Ovary (tissue), 9 donors: ENCODE results near the gene FAM83B. TPM values are rescaled to one million over a fixed set of nuclear protein-coding genes. Genes with fewer than 3 reads are reported as not detected.

Experiments
- DNase-seq, 5 donors: peaks; one replicate each; pipeline ENCODE4 v3.0.0-alpha.2; 2019 to 2020
- H3K27ac ChIP-seq, 2 donors: fragments of 200-600 bp; one replicate each; pipeline versions ENCODE4 v1.5.1 to v1.8.0; 2019 to 2022
- H3K27me3 ChIP-seq: fragments of 200-600 bp; one replicate; pipeline ENCODE4 v1.8.0; 2022
- H3K36me3 ChIP-seq: fragments of 200-600 bp; sonication (generic); one replicate; pipeline ENCODE4 v1.5.1; 2019
- H3K4me1 ChIP-seq: one replicate; pipeline ENCODE4 v1.8.1; 2013; ENCODE audit warnings: mild to moderate bottlenecking, moderate library complexity; ENCODE audit not compliant: insufficient read depth
- H3K4me3 ChIP-seq: fragments of 200-600 bp; sonication (generic); one replicate; pipeline ENCODE4 v1.5.1; 2017
- H3K9me3 ChIP-seq, 2 donors: fragments of 200-600 bp in 1 of 2; sonication (generic) in 1 of 2; one replicate each; pipeline versions ENCODE4 v1.5.1 to v1.8.1; 2013 to 2019; ENCODE audit warnings: mild to moderate bottlenecking in 1 of 2, moderate library complexity in 1 of 2
- EP300 ChIP-seq: sonication (generic); formaldehyde crosslinking; IDR thresholded peaks from one replicate; pipeline ENCODE4 v1.6.1; 2017; ENCODE audit warnings: antibody characterized with exemption
- POLR2A ChIP-seq: fragments of 450-650 bp; IDR thresholded peaks from one replicate; pipeline ENCODE4 v1.6.1; 2017; ENCODE audit warnings: antibody characterized with exemption, mild to moderate bottlenecking, moderate library complexity
- WGBS, 3 donors: extraction: QIAGEN DNeasy Blood & Tissue Kit in 1 of 3; methylation state at CpG; one replicate each; pipeline versions ENCODE4 v1.1.5 to v1.1.7; 2013 to 2017; 5-methylcytosine and 5-hydroxymethylcytosine counted together
- intact Hi-C, 4 donors: fragments of 100-400 bp; cut with DNase I; formaldehyde crosslinking; loops; one replicate each; pipeline versions ENCODE4 v1.11.0 to v1.15.1; 2022 to 2023
- polyA plus RNA-seq, 2 donors: library from polyadenylated mRNA; stranded (reverse); fragments of 200-250 nt in 1 of 2; fragments of 350-450 nt in 1 of 2; fragmentation: Illumina TruSeq in 1 of 2; extraction: RNeasy Lipid Tissue Mini Kit (QIAGEN cat#74804) in 1 of 2; gene quantifications; one replicate each; pipeline ENCODE4 v1.2.3, GENCODE V29; 2013 to 2014
- total RNA-seq, 7 donors: library from RNA; depleted of rRNA in 2 of 7; stranded (reverse); fragments of >200 nt in 2 of 7; fragmentation: NEBNext Ultra II Directional in 3 of 7; extraction: Animal tissue kit (Norgen Biotek cat#: 25700) in 3 of 7; gene quantifications; one replicate each; pipeline versions ENCODE4 v1.1.0 to v1.2.4, GENCODE V29; 2016 to 2023
- TF ChIP-seq, protein P1 (sequence below), 3 donors: fragments of 450-650 bp in 2 of 3; fragments of 200-600 bp in 1 of 3; IDR thresholded peaks; one replicate each; pipeline versions ENCODE4 v1.5.1 to v1.8.0; 2016 to 2022; ENCODE audit warnings: antibody characterized with exemption in 3 of 3, mild to moderate bottlenecking in 1 of 3
- donor health status: DM: no; HTN: no; CAD: no; lungs with moderate emphysema.
- donor health status: DM: no; HTN: no; CAD: no.
- donor health status: Bipolar disorder and iron deficiency.
- donor health status: DM: yes; HTN: yes; CAD: no.
- donor health status: DM: no; HTN: no; CAD: no.
- donor health status: DM: yes; HTN: yes; CAD: no.

FAM83B gene
- total and polyA plus RNA-seq, 9 donors: 0.10 to 4.3 (median 0.46) TPM; not detected in 4

DNA sequence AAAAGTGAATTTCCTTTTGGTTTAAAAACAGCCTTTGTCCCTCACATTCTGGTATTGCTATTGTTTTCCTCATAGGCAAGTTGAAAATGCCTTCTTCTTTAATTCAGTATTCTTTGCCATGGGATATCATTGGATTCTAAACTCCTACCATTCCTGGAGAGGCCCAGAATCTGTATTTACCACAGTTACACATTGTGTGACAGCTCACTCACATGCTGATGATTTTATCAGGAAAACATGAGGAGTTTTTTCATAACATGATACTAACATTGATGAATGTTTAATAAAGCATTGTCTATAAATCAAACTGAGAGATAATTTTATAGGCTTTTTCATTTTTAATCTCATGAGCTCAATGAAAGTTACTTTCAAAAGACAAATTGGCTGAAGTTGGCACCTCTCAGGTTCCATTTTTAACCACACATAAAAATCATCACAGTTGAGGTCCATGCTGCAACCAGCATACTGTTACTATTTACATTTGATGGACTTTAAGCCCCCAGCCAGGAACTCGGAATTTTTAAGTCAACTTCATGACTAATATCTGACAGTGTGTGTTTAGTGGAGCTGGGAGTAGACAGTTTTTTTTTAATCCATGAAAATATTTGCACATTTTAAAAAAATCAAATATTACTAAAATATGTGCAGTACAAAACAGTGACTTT lies 82.8 kb downstream of the FAM83B start:
- Histone ChIP-seq H3K27me3 (no peaks in the 10 kb centered on the region), H3K4me1 (no peaks in the 10 kb centered on the region), H3K4me3 (no peak overlapping the region), H3K9me3 (no peaks in the 10 kb centered on the region), H3K36me3 (no peaks in the 10 kb centered on the region), H3K27ac (no peak overlapping the region)
- 13 to 30% (median 16%) methylated on average over 1 of the region's 1 CpG for WGBS, 3 donors
- intact Hi-C loops: no loop called here
- DNase-seq: no peak
- no peak for TF ChIP-seq POLR2A
- TF ChIP-seq, protein P1, sequence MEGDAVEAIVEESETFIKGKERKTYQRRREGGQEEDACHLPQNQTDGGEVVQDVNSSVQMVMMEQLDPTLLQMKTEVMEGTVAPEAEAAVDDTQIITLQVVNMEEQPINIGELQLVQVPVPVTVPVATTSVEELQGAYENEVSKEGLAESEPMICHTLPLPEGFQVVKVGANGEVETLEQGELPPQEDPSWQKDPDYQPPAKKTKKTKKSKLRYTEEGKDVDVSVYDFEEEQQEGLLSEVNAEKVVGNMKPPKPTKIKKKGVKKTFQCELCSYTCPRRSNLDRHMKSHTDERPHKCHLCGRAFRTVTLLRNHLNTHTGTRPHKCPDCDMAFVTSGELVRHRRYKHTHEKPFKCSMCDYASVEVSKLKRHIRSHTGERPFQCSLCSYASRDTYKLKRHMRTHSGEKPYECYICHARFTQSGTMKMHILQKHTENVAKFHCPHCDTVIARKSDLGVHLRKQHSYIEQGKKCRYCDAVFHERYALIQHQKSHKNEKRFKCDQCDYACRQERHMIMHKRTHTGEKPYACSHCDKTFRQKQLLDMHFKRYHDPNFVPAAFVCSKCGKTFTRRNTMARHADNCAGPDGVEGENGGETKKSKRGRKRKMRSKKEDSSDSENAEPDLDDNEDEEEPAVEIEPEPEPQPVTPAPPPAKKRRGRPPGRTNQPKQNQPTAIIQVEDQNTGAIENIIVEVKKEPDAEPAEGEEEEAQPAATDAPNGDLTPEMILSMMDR (IDR thresholded peaks at IDR 0.05): no peak
- TF ChIP-seq EP300: no peak

DNA sequence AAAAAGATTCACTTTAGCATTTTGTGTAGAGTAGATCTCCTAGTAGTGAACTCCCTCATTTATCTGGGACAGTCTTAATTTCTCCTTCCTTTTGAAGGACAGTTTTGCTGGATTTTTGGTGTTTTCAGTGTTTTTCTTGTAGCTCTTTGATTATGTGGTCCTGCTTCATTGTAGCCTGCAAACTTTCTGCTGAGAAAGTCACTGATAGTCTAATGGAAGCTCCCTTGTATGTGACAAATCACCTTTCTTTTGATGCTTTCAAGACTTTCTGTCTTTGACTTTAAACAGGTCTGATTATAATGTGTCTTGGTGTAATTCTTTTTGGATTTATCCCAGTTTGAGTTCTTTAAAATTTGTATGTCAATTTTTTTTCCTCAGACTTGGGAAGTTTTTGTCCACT lies 86.1 kb downstream of the FAM83B start:
- Histone ChIP-seq H3K27me3 (no peaks in the 10 kb centered on the region), H3K9me3 (no peaks in the 10 kb centered on the region), H3K4me1 (no peaks in the 10 kb centered on the region), H3K36me3 (no peaks in the 10 kb centered on the region), H3K4me3 (no peak overlapping the region), H3K27ac (no peak overlapping the region)
- no peak for TF ChIP-seq EP300
- TF ChIP-seq, protein P1 (IDR thresholded peaks at IDR 0.05): no peak
- no peak for TF ChIP-seq POLR2A
- intact Hi-C loops: no loop called here
- no peak for DNase-seq

DNA sequence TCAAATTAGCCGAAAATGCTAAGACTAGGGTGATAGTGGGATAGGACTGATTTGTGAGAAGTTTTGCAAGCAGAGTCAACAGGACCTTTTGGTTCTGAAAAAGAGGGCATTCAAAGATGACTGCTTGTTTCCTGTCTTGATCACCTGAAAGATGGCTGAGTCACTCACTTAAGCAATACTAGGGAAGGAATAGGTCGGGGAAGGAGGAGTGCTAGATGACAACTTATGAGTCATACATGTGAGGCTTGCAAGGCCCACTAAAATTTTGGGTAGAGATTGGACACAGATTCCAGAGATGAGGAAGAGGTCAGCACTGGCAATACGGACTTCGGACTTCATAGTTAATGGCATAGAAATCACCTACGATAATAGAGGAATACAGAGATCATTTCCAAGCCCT lies 89.2 kb downstream of the FAM83B start:
- WGBS, 3 donors: 92 to 93% (median 92%) methylated on average over 5 of the region's 5 CpGs
- intact Hi-C loops: no loop called here
- H3K27me3 ChIP-seq: no peaks in the 10 kb centered on the region
- H3K4me1 ChIP-seq: no peaks in the 10 kb centered on the region
- H3K27ac ChIP-seq: no peak overlapping the region
- H3K4me3 ChIP-seq: no peak overlapping the region
- no peaks in the 10 kb centered on the region for H3K36me3 ChIP-seq
- H3K9me3 ChIP-seq: no peaks in the 10 kb centered on the region
- DNase-seq: no peak
- no peak for TF ChIP-seq POLR2A

DNA sequence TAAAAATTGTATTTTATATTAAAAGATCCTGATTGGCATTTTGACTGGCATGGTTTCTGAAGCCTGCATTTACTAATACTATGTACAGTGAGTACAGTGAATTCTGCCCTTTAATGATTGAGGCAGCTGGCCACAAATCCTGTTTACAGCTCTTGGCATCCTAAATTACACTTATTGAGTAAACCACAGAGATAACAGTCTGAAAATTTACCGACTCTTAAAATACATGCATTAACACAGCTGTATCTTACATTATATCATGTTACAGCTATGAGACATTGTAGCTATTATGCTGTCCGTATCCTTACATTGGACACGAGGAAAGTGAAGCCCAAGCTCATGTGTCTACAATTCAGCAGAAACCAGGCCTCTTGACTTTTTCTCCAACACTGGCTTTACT lies 90.8 kb downstream of the FAM83B start:
- no peak for DNase-seq
- 54 to 75% (median 67%) methylated on average over 3 of the region's 3 CpGs for WGBS, 3 donors
- no peaks in the 10 kb centered on the region for H3K9me3 ChIP-seq
- no peaks in the 10 kb centered on the region for H3K27me3 ChIP-seq
- intact Hi-C loops: no loop called here
- no peak overlapping the region for H3K4me3 ChIP-seq
- no peaks in the 10 kb centered on the region for H3K4me1 ChIP-seq
- H3K27ac ChIP-seq: no peak overlapping the region
- no peaks in the 10 kb centered on the region for H3K36me3 ChIP-seq
- no peak for TF ChIP-seq POLR2A
- TF ChIP-seq EP300: no peak
- TF ChIP-seq, protein P1 (IDR thresholded peaks at IDR 0.05): no peak

DNA sequence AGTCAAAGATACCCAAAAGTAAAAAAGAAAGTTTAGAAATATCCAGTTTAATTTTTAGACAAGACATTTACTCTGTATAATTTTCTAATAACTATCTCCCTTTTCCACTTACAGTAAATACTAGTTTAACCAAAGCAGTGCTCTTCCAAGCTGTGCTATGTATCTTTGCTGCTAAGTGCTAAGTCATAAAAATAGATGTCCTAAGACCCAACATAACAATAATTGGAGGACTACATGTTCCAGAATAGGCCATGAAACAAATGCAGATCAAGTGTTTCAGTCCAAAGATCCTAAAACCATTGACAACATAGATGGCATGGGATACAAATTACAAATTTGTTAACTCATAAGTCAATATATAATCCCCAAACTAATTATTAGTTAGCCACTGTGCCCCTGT lies 111.1 kb downstream of the FAM83B start:
- no peaks in the 10 kb centered on the region for H3K27me3 ChIP-seq
- H3K27ac ChIP-seq: no peak overlapping the region
- no peak for DNase-seq
- no peak overlapping the region for H3K4me3 ChIP-seq
- no peaks in the 10 kb centered on the region for H3K4me1 ChIP-seq
- H3K36me3 ChIP-seq: no peaks in the 10 kb centered on the region
- no peaks in the 10 kb centered on the region for H3K9me3 ChIP-seq
- intact Hi-C loops: no loop called here
- TF ChIP-seq POLR2A (no peak), EP300 (no peak)
- TF ChIP-seq, protein P1 (IDR thresholded peaks at IDR 0.05): no peak
